Occipital lobe (tissue), 2 donors: ENCODE measurements around the gene ELAC2. TPM values are rescaled to one million over a fixed set of nuclear protein-coding genes. Genes with fewer than 3 reads are reported as not detected.

Experiments
- DNase-seq: peaks from one replicate; lab custom pipeline; 2025; lab: John Stamatoyannopoulos, UW
- total RNA-seq: library from RNA; depleted of rRNA; stranded (reverse); fragments of >200 nt; gene quantifications from one replicate; pipeline ENCODE4 v1.2.3, GENCODE V29; 2014

ELAC2 gene
- total RNA-seq, 1 donor from 2014 or later, result 31.0 TPM

DNA sequence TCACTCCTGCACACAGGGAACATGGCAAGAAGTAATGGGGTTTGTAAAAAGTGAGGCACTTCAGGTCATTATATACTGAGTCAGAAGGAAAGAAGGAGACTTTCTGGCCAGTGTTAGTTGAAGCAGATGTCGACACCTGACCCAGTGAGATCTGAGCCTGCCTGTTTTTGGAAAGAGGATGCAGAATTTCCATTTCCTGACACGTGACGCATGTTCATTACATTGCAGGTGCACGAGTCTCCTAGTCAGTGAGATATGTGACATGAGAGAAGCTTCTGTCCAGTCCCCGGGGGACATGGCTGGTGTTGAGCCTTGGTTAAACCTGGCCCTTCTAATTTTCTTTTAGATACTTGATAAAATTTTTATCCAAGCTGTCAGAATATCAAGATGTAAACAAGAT lies 62.3 kb downstream of the ELAC2 start:
- no peak for DNase-seq

DNA sequence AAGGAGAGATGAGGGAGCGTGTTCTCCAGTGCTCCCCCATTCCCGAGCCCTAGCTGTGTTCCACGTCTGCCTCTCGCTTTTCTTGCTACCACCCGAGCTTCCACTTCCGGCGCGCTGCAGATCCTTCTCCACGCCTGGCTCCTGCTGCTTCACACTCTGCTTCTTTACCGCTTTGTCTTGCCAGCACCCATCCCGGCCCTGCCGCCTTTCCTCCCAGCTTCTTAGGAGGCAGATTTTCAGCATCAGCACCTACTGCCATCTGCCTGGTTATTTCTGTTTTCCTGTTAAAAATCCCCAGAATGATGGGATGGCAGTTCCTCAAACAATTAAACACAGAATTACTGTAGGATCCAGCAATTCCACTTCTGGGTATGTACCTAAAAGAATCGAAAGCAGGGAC lies 64.7 kb downstream of the ELAC2 start:
- peak; percentile 32 for DNase-seq

DNA sequence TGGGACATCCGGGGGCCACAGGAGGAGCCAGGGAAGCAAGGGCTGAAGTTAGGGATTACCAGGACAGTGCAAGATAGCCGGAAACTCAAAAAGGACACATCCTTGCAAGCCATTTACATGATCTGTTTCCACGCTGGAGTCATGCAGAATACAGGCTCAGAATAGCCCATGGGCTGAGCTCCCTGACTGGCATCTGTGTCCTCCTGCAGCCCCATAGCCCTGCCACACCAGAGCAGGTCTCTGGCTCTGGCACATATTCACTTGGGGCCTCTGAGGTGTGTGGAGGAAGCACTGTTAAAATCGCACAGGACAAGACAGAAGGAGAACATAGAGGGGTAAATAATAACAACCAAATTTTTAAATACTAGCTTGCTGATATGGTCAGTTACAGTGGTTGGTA lies 65.8 kb downstream of the ELAC2 start:
- no peak for DNase-seq

DNA sequence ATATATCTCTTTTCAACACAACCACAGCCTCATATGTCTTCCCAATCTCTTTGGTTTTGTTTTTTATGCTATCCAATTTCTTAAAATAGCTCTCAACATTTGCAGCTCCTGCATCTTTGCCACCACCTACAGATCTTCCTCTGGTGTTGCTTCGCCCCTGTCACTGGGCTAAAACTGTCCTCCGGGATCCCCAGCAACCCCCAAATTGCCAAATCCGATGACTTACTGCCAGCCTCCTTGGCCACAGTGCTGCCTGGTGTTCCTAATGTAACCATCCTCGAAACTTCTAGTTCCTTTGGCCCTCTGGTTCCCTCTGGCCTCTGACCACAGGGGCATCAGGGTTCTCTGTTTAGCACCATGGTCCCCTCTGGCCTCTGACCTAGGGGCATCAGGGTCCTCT lies 70.8 kb downstream of the ELAC2 start:
- no peak for DNase-seq

Other genes starting within 250 kb of the ELAC2 start
- 16.4 TPM for gene ARHGAP44, start 228.5 kb downstream of the ELAC2 start, total RNA-seq